ENCODE data around the gene MRTFA.
"Not testable (repeated sequence)": the region's sequence is repeated elsewhere in the genome, so short reads cannot be mapped to it uniquely, and the experiment has no call there.

The MRTFA gene

GRCh38 chr22:40560994-40561515, 75.5 kb downstream of the MRTFA start:
- no peak for DNase-seq (ENCODE audit: low read depth in 2 of 3, low spot score in 2 of 3)

- DNase-seq (ENCODE audit: low read depth in 2 of 3, low spot score in 2 of 3), result no peak
Observed at GRCh38 chr22:40560551-40560950, 76.0 kb downstream of the MRTFA start.

- no peak for DNase-seq (ENCODE audit: low read depth in 2 of 3, low spot score in 2 of 3)
Observed at GRCh38 chr22:40557972-40558371, 78.5 kb downstream of the MRTFA start.

GRCh38 chr22:40556641-40557040, 79.9 kb downstream of the MRTFA start:
- DNase-seq (ENCODE audit: low read depth in 2 of 3, low spot score in 2 of 3), result no peak

DNA sequence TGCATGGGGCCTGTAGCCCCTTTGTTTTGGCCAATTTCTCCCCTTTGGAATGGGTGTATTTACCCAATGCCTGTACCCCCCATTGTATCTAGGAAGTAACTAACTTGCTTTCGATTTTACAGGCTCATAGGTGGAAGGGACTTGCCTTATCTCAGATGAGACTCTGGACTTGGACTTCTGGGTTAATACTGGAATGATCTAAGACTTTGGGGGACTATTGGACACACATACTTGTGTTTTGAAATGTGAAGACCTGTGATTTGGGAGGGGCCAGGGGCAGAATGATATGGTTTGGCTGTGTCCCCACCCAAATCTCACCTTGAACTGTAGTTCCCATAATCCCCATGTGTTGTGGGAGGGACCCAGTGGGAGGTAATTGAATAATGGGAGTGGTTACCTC, 82.5 kb downstream of the MRTFA start:
- not testable (repeated sequence) for DNase-seq (ENCODE audit: low read depth in 2 of 3, low spot score in 2 of 3)

DNA sequence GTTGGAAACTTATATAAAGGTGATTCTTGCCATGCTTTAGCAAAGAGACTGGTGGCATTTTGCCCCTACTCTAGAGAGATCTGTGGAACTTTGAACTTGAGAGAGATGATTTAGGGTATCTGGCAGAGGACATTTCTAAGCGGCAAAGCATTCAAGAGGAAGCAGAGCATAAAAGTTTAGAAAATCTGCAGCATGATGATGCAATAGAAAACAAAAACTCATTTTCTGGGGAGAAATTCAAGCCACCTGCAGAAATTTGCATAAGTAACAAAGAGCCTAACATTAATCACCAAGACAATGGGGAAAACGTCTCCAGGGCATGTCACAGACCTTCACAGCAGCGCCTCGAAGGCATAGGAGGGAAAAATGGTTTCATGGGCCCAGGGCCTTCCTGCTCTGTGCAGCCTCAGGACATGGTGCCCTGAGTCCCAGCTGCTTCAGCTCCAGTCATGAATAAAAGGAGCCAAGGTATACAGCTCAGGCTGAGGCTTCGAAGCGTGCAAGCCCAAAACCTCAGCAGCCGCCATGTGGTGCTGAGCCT, 83.4 kb downstream of the MRTFA start:
- no peak for DNase-seq (ENCODE audit: low read depth in 2 of 3, low spot score in 2 of 3)

- DNase-seq (ENCODE audit: low read depth in 2 of 3, low spot score in 2 of 3), result no peak
Observed at GRCh38 chr22:40552070-40552469, 84.4 kb downstream of the MRTFA start.

GRCh38 chr22:40547729-40548143, 88.8 kb downstream of the MRTFA start:
- DNase-seq (ENCODE audit: low read depth in 2 of 3, low spot score in 2 of 3), result no peak

- DNase-seq (ENCODE audit: low read depth in 2 of 3, low spot score in 2 of 3), result no peak
Observed at GRCh38 chr22:40544758-40545157, 91.8 kb downstream of the MRTFA start.

- no peak for DNase-seq (ENCODE audit: low read depth in 2 of 3, low spot score in 2 of 3)
Observed at GRCh38 chr22:40542821-40543540, 93.5 kb downstream of the MRTFA start.

- no peak for DNase-seq (ENCODE audit: low read depth in 2 of 3, low spot score in 2 of 3)
Observed at GRCh38 chr22:40541300-40541699, 95.2 kb downstream of the MRTFA start.

- DNase-seq (ENCODE audit: low read depth in 2 of 3, low spot score in 2 of 3), result no peak
Observed at GRCh38 chr22:40540265-40540664, 96.3 kb downstream of the MRTFA start.

- not testable (repeated sequence) for DNase-seq (ENCODE audit: low read depth in 2 of 3, low spot score in 2 of 3)
Observed at GRCh38 chr22:40536149-40536548, 100.4 kb downstream of the MRTFA start.

- no peak for DNase-seq (ENCODE audit: low read depth in 2 of 3, low spot score in 2 of 3)
Observed at GRCh38 chr22:40535642-40536041, 100.9 kb downstream of the MRTFA start.

GRCh38 chr22:40535189-40535512, 101.4 kb downstream of the MRTFA start:
- DNase-seq (ENCODE audit: low read depth in 2 of 3, low spot score in 2 of 3), result no peak

DNA sequence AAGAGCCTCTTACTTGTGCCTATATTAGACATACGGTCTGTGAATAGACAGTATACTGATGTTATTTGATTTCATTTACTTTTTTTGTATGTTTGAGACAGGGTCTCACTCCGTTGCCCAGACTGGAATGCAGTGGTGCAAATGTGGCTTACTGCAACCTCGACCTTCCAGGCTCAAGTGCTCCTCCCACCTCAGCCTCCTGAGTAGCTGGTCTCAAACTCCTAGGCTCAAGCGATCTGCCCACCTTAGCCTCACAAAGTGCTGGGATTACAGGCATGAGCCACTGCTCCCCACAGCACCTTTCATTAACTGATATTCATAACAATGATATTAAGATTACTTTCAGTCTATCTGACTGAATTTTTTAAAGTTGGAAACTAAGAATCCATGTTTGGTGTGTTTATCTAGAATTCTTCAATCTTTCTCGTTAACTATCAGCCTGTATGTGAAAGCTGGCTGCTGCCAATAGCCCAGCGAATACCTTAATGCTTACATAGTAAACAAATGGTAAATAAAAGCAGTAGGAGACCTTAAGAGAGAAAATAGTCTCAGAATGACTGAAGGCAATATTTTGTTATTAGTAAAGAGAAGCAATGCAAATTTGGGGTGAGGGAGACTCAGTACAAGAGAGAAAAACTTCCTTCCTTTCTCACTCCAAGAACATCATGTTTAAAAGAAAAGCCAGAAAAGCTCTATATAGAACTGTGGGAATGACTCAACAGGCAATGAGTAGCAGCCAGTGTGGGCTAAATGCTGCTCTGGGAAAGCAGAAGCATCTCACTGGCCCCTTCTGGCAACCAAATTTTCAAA, 101.9 kb downstream of the MRTFA start:
- DNase-seq (ENCODE audit: low read depth in 2 of 3, low spot score in 2 of 3), result no peak

DNA sequence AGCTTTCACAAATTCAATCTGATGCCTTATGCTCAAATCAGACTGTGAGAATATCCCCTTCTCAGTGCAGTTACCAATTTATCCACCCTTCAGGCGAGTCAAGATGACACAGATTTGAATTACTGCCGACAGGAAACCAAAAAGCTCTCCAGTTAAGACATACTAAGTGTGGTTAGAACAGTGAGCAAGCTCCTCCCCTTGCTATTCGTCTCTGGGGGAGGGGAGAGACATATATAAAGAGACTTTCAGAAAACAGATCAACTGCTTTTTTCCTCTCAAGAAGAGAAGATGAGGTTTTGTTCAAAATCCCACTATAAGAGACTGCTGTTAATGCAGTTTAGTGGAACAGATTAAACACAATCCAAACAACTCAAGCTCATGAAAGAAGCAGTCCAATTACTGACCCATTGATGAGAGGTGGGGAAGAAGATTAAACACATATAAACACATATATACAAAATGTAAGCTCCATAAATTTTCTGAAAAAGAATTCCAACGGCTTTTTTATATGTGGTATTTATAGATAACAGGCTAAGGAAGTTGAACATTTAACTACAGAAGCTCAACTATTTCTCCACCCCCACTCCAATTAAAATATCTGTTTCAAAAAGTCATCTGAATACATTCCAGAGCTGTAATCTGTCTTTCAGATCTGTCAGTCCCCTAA, 102.7 kb downstream of the MRTFA start:
- DNase-seq (ENCODE audit: low read depth in 2 of 3, low spot score in 2 of 3), result no peak

- no peak for DNase-seq (ENCODE audit: low read depth in 2 of 3, low spot score in 2 of 3)
Observed at GRCh38 chr22:40531951-40532900, 104.3 kb downstream of the MRTFA start.

GRCh38 chr22:40530391-40530790, 106.1 kb downstream of the MRTFA start:
- not testable (repeated sequence) for DNase-seq (ENCODE audit: low read depth in 2 of 3, low spot score in 2 of 3)

GRCh38 chr22:40529821-40530220, 106.7 kb downstream of the MRTFA start:
- DNase-seq (ENCODE audit: low read depth in 2 of 3, low spot score in 2 of 3), result no peak
